ENCODE data around the gene MICB.

Gene MICB

DNA sequence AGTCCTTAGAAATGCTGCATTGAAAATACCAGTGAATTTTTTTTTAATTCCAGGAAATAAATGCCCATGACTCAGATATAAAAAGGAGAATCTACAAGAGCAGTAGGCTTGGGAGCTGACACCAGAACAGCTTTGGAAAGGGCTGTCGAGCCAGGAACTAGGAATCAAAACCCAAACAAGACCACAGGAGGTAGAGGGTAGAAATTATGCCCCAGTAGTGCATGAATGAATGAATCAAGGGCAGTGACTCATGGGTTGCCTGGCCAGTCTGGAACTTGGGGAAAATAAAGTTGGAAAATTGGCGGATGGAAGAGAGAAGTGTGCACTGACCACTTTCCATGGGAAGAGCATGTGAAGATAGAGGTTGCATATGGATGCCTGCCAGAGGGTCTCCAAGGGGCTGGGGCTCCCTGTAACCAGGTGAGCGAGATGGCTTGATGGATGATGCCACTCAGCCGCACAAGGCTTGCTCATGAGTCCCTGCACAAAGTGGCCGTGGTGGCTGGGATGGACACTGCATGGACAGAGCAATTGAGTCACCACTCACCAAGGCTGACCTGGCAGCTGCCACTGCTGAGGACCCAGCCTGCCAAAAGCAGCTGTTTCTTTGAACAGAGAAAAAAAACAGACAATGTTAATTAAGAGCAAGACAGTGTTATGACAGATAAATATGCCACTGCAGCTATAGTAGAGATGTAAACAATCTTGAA lies 15.7 kb downstream of the MICB start:
- no peak for DNase-seq

DNA sequence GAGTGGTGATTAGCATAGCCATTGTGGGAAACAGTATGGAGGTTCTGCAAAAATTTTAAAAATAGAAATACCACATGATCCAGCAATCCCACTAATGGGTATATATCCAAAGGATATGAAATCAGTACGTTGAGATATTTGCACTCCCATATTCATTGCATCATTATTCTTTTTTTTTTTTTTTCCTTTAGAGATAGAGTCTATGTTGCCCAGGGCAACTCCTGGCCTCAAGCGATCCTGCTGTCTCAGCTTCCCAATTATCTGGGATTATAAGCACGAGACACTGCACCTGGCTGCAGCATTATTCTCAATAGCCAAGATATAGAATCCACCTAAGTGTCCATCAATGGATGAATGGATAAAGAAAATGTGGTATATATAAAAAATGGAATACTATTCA lies 23.9 kb downstream of the MICB start:
- DNase-seq = no peak

DNA sequence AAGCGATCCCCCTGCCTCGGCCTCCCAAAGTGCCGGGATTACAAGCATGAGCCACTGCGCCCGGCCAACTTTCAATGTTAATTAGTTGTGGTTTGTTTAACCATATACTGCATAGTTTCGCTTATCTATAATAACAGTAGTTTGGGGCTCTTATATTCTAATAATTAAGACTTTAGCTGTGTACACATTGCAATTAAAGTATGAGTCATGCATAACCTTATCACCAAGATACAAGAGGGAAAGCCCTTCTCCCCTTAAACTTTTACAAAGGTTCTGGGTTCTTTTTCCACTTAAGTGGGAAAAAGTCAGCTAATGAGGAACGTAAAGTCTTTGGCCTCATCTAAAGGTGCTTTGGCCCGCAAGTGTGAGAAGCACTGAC lies 27.6 kb downstream of the MICB start:
- DNase-seq = no peak

DNA sequence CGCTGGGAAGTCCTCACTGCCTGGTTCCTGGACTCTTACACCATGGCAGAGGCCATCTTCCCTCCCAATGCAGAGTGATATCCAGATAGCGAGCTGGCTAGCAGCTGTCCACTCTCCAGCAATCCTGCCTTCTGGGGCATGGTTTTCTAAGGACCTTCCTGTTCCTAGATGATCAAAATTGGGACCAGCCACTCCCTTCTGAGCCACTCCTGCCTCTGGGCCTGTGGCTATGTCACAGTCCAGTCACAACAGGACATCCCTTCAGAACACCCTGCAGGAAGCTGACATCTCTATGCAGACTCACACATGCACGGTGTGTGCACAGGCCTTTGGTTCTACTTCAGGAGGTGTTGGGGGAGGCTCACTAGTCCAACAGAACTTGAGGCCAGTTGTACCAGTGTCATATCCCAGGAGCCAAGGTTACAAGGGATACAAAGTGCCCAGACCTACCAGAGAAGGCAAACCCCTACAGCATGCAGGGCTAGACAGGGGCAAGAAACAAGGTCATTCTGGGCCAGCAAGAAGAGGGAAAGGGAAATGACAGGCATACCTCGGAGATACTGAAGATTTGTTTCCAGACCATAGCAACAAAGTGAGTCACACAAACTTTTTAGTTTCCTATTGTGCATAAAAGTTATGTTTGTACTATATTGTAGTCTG lies 28.1 kb downstream of the MICB start:
- no peak for DNase-seq

DNA sequence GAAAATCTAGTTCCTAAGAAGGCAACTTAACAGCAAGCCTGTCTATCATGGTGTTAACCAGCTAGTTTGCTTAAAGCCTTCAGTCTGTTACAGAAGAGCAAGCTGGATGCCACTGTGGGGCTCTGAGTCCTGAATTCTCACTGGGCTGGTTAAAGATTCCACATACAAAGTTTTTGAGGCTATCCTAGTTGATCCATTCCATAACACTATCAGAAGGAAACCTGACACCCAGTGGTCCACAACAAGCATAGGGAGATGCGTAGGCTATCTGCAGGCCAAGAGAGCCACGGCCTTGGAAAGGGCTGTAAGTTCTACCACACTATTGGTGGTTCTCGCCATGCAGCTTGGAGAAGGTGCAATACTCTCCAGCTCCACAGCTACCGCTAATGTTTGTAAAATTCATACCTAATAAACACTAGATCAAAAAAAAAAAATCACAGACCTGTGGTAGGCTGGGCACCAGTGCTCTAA lies 30.4 kb downstream of the MICB start:
- DNase-seq = no peak

DNA sequence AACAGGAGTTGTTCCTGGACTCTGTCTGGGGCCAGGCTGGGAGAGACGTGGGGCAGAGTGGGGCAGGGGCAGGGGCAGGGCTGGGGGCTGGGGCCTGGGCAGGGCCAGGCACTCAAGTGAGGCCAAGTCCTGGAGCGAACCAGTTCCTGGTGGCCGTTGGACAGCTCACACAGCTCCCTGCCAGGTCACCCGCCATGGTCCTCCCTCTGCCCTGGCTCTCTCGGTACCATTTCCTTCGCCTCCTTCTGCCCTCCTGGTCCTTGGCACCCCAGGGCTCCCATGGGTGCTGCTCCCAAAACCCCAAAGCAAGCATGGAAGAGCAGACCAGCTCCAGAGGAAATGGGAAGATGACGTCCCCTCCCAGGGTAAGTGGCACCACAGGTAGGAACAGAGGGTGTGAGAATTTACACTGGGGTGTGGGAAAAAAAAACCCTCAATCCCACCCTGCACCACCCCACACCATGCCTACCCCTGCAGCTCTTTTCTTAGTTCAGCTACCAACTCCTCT lies 30.9 kb downstream of the MICB start, which contains the start of gene MCCD1:
Gene MCCD1 (plus strand): TSS at position 142 of the 508 bp plus-strand sequence. CDS start 53 bp downstream, at position 195.
- no peak for DNase-seq

DNA sequence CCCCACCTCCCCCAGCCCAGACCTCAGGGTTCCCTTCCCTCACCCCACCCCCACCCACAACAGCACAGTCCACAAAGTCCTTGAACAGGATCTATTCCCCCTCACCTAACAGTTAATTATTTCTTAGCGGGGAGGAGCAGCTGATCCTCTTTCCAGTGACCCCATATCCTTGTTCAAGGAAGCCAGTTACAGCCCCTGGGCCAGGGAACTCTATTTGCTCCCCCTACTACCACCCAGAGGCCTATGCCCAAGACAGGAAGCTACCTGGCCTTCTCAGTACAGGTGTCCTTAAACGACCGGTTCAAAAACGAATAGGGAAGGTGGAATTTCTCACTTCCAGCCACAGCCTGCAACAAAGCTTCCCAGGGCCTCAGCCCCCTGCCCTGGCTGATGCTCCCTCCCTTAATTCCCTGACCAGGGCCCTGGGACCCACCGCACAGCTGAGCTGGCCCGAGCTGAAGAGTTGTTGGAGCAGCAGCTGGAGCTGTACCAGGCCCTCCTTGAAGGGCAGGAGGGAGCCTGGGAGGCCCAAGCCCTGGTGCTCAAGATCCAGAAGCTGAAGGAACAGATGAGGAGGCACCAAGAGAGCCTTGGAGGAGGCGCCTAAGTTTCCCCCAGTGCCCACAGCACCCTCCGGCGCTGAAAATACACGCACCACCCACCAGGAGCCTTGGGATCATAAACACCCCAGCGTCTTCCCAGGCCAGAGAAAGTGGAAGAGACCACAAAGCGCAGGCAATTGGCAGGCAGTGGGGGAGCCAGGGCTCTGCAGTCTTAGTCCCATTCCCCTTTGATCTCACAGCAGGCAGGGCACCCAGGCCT lies 31.6 kb downstream of the MICB start:
- no peak for DNase-seq

DNA sequence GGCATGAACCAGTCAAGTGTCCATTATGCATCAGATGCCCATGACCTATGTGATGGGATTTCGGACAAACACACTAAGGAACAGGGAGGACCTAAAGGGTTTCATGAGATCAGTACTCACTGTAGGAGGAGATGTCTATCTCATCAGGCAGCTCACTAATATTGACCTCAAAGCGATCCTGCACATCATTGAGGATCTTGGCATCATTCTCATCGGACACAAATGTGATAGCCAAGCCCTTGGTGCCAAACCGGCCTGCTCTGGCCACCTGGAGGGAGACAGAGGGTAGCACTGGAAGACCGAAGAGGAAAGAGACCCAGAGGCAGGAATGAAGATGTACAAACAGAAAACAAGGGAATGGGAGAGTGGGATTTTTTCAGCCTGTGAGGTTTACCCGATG lies 32.7 kb downstream of the MICB start:
- no peak for DNase-seq

DNA sequence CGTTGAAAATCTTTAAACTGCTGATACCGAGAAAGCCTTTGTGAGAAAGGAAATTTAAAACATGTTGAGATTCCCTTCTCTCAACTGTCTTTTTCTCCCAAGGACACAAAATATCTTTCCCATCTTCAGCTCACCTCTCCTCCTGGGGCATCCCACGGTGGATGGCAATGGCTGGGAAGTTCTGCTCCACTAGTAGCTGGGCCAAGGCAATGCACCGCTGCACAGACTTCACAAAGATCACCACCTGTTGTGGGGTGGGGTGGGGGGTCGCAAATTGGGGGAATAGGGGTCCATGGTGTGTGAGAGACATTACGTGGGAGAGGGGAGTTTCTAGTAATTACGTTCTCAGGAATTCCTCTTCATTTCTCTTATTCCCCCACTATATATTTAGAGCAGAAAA lies 33.2 kb downstream of the MICB start:
- no peak for DNase-seq

DNA sequence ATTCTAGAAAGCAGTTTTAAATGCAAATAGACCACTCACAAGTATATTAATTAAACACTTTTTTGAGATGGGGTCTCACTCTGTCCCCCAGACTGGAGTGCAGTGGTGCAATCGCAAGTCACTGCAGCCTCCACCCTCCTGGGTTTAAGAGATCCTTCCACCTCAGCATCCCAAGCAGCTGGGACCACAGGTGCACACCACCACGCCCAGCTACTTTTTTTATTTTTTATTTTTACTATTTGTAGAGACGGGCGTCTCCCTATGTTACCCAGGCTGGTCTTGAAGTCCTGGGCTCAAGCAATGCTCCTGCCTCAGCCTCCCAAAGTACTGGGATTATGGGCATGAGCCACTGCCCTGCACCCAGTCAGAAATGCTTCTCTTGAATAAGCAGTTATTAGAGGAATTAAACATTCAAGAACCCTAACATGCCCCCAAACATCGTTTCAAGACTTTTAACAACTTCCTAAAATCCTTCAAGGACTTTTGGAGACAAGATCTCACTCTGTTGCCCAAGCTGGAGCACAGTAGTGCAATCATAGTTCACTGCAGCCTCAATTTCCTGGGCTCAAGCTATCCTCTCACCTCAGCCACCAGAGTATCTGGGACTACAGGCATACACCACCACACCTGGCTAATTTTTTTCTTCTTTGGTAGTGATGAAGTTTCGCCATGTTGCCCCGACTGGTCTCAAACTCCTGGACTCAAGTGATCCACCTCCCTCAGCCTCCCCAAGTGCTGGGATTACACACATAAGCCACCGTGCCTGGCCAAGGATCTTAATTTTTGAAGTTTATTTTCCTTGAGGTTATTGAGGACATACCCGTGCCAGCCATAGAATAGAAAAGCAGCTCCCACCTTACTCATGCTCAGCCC lies 34.1 kb downstream of the MICB start:
- no peak for DNase-seq

DNA sequence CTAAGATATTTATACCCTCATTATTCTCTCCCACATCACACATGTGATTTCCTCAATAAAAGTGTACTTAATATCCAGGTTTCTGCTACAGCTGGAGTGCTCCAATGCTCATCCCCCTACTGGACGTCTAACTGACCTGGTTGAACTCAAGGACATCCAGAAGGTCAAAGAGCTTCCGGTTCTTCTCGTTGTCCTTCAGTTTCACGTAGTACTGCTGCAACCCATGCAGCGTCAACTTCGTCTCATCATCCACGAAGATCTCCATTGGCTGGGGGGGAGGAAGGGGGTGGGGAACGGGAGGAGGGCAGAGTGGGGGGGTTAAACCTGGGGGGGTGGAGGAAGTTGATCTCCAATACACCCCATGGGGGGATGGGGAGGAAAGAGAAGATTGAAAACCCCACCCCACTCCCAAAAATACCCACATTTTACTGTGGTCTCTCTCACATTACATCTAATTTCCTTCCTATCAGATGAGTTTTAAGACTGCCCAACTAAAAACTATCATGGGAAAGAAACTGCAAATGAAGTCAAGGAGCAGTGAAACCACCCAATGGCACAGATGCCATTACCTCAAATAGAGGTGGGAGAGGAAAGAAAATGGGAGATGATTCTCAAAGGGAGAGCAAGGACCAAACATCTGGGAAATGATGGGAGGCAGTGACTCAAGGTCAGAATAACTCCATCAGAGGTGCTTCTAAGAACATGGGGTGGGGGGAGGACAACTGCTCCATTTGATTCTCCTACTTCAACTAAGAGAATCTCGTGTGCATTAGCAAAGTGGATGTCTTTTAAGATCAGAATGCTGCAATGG lies 34.9 kb downstream of the MICB start:
- no peak for DNase-seq

DNA sequence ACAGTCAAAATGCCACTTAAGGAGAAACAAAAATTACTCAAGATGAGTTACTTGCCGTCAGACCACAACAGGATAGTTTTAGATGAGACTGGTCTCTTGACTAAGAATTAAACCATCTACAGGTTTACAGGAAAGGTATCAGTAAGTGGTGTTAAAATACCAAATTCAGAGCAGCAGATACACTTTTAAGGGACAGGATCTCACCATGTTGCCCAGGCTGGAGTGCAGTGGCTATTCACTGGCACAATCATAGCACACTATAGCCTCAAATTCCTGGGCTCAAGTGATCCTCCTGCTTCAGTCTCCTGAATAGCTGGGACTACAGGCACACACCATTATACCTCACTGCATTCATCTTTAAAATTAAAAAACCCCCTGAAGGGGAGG lies 35.5 kb downstream of the MICB start:
- no peak for DNase-seq

DNA sequence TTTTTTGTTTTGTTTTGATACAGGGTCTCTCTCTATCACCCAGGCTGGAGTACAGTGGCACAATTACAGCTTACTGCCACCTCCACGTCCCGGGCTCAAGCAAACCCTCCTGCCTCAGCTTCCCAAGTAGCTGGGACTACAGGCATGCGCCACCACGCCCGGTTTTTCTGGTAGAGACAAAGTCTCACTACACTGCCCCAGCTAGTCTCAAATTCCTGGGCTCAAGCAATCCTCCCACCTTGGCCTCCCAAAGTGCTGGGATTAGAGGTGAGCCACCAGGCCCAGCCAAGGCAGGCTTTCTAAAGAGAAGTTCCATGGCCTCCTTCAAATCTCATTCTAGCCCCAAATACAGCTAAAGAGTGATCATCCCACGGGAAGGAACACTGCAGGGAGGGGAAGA lies 36.1 kb downstream of the MICB start:
- DNase-seq = no peak

DNA sequence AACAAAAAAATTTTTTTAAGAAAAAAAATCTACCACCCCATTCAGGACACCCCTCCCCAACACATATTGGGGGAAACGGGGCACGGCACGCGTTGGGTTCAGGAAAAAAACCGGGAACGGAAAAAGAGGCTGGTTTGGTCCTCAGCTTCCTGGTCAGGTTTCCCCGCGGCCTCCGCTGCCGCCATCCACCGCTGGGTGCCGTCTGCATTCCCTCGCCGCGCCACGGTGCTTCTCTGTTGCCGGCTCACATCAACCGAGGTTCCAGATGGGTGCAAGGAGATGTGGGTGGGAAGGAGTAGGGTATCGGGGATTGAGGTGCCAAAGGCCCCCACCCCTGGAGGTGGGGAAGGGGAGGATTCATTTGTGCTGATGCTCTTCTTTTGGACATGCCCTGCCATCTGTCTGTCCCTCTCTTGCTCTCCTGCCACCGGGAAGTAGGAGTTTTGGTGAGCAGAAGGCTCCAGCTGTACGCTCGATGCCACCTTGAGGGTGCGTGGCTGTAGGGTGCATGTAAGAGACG lies 36.6 kb downstream of the MICB start:
- no peak for DNase-seq

DNA sequence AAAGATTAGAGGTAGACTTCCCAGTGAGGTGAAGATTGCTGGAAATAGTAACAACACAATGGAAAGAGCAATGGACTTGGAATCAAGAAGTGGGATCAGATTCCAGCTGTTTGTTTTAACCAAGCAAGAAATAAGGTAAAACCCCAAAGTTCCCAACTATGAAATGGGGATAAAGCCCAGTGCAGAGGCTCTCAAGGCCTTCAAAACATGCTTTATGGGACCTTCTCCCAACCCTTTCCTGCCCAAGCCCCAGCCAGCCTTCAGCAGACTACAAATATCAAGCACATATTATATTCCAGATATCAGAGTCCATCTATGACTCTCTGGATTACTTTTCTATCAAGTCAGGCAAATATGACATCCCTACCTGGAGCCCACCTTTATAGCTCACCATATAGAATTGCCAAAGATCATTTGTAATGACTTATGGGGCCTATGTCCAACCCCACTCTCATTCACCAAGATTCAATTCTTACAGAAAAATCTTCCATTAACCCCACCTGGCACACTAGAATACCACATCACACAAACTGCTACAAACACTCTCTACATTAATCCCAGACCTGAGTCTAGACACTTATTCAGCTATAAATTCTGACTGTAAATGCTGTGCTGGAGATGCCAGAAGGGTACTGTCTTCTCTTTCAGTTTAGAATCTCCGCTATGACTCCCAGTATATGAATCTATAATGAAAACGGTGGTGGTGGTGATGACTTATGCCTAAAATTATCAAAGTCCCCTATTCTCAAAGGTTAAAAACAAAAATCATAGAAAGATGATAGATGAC lies 37.8 kb downstream of the MICB start:
- no peak for DNase-seq

DNA sequence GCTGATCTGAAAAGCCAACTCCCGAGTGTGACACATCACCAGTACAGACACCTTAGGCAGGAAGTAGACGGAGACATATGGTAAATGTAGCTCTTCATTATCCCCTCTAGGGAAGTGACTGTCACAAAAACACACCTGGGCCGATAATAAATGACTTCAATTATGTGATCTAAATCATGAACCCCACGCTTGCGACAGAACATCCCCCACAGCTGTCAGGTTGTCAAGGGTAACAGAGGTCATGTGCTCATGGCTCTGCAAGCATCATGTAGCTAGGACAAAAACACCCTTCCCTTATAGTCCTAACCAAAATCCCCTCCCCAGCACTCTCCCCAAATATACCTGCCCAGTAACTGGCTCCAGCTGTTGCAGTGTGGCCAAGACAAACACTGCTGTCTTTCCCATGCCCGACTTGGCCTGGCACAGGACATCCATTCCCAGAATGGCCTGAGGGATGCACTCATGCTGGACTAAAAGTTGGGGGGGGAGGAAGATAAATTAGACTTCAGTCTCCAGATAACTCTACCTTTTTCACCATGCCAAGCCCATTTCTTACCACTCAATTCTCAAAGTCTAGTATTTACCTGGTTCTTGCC lies 41.0 kb downstream of the MICB start:
- no peak for DNase-seq

DNA sequence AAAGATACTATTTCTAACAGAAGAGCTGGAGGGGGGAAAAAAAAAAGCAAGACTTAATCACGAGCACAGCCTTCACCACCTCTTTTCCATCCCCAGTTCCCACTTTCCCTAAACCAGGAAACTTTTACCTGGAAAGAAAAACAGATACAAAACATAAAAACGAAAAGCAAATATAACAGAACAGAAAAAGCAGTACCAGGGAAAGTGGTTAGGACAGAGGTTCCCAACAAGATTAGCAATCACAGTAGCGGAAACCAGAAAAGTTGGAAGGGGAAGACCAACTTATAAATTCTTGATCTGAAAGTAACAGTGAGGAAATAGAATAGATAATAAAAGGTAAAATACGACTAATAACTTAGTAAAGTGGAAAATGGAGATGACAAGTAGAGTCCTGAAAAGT lies 42.7 kb downstream of the MICB start:
- DNase-seq = no peak

DNA sequence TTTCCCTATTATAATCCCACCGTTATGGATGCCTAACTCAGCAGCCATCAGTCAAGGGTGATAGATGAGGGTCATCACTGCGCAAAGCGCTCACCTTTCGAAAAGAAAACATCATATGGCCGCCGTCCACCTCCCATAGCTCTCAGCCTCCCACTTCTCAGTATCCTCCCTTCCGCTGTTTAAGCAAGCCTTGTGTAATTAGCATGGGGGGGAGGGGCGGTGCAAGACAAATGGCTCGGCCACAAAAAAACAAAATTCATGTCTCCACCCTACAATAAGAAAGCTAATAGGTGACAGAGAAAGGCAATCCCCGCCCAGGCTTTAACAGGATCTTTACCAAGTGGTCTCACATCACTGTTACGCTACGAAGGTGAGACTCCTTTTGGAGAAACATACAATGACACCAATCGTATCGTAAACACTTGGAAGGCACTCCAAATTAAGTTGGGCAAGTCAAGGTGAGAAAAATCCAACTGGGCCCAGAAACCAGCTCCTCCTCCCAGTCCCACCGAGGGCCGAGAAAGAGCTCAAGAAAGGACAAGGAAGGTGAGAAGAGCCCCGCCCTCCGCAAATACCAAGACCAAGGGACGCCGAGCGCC lies 43.2 kb downstream of the MICB start:
- DNase-seq = peak; percentile 62

DNA sequence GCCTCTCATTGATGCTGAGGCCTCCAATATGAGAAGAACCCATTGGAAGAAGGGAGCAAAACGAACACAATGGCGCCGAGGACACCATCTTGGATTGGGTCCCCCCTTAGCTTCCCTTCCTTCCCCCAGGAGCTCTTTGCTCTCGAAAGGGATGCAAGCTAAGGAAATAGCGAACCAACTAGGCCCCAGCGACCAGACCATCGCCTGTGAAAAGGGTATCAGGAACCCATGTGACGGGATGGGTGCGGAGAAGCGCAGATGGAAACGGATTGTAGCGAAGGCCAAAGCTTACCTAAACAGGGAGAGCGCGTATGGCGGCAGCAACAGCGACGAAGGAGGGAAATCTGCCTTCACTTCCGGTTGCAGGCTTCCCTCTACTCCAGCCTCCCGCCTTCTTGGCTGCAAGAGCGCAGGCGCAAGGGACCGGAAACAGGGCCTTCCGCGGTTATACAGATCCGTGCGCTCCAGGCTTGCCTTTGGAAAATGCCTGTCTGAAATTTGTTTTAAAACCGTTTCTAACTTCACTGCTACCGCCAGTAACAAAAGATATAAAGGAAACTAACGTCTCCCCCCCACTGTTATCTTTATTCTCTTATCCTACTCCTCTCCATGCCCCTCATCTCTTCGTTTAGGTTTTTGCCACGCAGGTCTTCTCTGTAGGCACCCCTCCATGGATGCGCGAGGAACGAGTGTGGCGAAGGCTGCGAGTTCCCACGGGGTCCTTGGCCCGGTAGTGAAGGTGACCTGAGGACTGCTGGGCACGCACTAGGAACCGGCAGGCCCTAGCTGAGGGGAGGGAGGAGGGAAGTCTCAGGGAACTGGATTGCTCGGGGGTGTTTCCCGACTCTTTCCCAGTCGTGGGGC lies 43.9 kb downstream of the MICB start, which contains the start of gene DDX39B:
Gene DDX39B (minus strand): TSS at position 346 of the 864 bp plus-strand sequence. CDS start 1,471 bp downstream, outside the sequence.
- DNase-seq = peak; percentile 95
